GM19455 (cell line): ENCODE data around the gene SDK2.

Experiments
- ATAC-seq: cut with Tn5 transposase; IDR thresholded peaks from one replicate; pipeline ENCODE4 v1.9.1; 2021; ENCODE audit not compliant: unreplicated experiment

SDK2 gene

DNA sequence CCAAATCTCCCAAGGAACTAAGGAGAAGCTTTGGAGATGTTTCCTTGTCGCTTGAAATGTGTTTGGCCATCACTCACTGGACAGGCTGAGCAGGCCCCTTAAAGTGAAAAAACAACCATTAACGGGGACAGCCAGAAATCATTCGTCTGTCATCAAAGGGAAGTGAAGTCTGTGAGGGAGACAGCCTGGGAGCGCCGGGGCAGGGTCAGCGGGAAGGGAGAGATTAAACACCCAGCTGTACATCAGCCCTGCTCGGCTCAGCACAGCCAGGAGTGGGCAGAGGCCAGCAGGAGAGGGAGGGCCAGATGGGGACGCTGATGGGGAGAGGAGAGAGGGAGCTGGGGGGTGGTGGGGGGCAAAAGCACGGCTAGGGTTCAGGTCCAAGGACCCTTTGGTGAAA lies 105.1 kb downstream of the SDK2 start:
- no peak for ATAC-seq

DNA sequence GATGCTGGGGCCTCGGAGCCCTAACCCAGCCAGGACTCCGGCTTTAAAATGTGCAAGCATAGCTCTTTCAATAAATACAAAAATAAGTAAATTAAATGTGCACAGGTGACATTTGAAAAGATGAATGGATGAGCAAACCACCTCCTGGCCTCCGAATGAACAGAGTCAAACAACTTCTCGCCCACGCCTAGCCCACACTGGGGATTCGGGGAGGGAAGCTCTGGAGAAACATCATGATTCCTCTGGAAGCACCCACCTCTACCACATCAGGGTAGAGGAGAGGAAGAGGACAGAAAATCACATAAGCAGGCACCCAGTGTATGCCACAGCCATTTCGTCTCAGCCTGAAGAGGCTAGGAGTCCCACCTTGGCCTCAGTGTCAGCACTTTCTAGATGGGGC lies 105.8 kb downstream of the SDK2 start:
- no peak for ATAC-seq

DNA sequence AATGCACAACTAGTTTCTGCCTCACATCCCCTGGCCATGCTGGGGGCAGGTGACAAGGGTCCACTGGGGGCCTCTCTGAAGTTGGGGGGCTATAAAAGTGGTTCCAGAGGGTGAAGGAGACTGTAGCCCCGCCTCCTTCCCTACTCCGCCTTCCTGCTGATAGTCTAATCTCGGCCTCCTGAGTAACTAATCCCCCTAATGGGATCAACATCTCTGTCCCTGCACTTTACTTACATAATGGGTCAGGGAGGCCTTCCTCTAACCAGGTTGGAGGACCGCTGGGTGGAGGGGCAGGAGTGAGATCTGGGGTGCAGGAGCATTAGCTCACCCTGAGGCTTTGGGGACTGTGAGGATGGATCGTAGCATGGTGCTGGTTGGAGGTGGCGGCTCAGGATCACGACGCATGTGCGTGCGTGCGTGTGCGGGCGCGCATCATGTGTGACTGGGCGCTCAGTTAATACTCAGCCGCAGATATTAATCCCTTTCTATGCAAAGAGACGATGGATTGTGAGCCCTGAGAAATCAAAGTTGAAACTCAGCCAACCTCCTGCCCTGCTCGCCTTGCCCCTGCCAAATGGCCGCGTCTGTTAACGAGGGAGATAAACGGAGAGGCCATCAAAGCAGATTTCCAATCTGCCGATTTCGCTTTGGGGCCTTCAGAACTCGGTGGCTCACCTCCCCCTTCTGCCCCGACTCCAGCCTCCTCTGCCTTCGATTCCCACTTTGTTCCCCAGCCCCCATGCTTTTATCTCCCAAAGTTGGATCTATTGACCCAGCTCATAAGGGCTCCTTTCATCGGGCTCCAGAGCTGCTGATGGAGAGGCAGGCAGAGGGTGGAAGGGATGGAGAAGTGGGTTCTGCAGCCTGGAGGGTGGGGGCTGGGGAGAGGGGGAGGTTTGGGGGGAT lies 107.3 kb downstream of the SDK2 start:
- no peak for ATAC-seq

DNA sequence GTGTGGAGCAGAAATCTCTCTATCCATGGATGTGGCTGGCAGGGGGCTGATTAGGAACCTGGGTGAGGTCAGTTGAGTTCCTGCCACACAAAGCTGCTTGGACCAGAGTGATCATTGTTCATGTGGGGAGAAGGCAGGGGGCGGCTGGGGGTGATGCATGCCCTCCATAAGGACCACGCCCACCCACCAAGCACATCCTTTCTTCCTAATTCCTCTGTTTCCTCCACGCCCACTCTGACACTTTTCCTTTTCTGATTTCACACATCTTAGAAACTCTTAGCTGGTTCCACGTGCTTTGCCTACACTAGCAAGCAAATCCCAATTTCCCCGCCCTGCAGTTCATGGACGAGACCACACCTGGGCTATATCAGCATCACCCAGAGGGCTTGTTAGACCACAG lies 108.5 kb downstream of the SDK2 start:
- ATAC-seq, result no peak

DNA sequence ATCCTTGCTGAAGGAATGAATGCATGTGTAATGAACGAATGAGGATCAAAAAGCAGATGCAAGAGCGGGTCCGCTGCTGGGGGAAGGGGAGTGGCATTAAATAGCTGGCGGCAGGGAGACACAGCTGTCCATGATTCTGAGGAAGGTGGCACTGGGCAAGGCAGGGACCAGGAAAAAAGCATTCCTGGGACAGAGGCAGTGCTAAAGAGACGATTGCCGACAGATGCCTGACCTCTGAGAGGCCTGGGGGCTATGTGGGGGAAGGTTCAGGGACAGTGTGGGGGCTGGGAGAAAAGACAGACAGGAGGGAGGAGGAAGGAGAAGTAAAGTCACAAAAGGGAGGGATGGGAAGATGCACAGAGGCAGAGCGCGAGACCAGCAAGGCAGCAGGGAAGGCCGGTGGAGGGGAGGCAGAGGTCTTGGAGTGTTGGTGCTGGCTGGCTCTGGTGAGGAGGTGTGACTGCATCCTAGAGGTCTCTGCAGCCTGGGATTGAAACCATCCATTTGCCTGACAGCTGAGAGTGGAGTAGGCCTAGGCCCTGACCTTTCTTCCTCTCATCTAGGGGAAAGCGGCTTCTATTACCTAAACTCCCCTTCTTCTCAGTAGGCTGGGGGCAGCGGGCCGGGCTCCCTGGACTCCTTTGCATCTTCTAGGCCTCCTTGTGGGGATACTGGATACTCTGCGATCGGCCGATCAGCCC lies 109.9 kb downstream of the SDK2 start:
- no peak for ATAC-seq

DNA sequence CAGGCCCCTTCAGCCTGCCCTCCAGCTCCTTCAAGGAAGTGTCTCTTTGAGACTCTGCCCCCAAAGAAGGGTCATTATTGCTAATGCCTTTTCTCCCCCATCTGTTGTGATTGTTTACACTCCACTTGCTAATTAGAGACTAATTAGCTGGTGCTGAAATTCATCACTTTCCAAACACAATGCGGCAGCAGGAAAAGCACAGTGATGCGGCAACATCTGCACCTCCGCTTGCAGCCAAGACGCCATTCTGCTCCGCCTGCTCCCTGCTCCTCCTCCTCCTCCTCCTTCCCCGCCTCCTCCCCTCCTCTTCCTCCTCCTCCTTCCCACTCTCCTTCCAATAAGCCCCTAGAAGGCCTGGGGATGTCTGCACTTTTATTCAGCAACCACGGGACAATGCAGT lies 110.5 kb downstream of the SDK2 start:
- ATAC-seq, result no peak

DNA sequence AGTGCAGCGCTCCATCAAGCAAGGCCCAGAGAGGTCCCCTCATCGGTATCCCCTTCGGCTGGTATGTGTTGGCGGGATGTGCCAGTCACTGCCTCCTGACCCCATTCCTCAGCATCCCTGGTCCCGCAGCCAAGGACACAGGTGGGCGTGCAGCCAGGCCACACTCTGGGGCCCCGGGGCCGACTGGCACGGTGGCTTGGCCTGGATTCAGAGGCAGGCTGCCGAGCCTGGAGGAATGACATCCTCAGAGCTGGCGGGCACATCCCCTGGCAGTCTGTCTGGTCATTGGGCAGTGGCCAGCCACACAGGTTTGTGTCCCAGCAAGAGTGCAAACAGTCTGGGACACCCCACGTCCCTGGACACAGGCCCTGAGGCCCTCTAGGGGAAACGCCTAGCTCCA lies 111.1 kb downstream of the SDK2 start:
- no peak for ATAC-seq

DNA sequence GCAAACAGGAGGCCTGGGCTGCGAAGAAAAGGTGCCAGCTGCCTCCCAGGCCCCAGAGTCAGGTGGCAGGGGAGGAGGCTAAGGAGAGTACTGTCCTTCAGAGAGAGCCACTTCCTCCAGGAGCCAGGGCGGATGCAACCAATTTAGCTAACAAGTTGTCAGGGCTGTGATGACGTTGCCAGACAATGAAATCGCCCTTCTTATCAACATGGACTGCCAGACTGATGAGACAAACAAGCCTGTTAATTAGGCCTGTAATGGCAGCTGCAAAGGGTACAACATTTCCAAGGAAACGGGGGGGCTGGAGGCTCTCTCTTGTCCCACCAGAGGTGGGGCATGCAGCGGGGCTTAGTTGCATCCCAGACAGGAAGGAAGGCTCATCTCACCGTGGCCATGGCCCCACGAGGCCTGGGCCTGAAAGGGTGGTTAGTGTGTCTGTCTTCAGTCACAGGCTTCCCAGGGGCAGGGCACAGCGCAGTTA lies 111.8 kb downstream of the SDK2 start:
- no peak for ATAC-seq

DNA sequence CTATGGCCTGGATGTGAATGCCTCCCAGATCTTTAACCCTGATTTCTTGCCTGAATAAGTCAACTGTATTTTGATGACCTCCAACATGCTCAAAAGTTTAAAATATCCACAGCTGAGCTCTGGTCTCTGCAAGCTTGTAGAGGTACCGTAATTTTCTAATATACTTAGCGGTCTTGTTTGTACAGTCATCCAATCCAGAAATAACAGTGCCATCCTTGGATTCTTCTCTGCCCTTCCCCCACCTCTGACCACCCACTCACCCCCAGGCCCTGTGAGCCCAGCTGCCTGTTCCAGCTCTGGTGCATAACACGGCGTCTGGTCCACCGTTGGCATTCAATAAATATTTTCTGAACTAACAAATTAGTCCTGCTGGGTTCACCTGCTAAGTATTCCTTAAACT lies 113.1 kb downstream of the SDK2 start:
- no peak for ATAC-seq

DNA sequence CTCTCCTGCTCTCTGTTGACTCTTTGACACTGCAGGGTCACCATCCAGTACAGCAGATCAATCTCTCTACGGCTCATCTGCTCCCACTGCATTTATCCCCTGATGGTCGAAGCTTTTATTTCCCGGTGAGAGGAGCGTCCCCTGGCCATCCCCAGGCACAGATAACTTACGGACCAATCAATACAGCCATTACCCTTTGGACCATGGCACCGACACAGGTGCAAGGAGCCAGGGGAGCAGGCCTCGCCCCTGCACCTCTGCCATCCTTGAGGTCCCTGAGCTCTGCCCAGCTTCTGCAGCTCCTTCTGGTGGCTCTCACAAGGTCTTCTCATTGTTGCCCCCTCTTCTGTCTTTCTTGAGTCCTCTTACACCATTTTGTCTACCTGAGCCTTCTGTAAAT lies 115.6 kb downstream of the SDK2 start:
- ATAC-seq, result no peak

DNA sequence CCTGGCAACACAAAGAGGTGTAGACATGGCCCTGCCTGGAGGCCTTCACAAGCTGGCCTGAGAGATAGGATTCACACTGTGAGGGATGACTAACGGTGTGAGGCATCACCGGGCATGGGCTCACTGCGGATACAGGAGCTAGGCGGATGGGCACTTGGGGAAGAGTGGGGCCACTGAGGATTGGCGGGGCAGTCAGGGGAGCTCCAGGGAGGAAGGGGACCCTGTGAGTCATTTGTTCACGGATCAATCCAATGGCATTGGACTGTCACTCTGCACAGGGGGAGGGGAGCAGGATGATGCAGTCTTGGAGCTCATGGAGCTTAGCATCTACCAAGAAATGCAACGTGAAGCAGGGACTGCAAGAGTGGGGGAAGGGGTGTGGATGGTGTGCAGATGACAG lies 117.3 kb downstream of the SDK2 start:
- no peak for ATAC-seq

DNA sequence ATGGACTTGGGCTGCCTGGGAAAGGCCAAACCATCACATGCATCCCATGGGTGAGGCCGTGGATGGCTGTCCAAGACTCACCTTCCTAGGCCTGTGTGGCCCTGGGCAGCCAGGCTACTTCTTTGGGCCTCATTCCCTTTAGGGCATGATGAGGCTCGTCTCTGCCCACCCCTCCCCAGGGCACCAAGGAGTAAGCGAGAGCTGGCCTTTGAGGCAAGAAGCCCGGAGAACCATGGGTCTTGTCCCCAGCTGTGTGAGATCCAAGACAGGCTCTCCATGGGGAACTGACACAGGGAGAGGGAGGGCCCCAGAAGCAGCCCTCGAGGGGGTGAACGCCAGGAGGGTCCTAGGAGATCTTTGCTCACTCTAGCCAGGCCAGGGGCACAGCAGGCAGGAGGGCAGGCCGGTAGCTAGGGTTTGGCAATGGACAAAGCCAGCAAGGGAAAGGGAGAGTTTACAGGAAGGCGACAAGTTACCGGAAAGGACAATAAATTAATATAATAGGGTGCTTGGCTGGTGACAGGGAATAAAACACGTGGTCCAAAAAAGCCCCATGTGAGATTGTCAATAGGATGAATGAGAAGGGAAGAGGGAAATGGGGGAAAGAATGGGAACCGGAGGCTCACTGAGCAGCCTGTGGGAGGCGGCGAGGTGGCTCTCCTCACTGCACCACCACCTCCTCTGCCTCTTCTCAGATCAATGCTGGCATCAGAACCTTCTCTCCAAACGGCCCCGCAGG lies 119.1 kb downstream of the SDK2 start:
- ATAC-seq, result no peak

DNA sequence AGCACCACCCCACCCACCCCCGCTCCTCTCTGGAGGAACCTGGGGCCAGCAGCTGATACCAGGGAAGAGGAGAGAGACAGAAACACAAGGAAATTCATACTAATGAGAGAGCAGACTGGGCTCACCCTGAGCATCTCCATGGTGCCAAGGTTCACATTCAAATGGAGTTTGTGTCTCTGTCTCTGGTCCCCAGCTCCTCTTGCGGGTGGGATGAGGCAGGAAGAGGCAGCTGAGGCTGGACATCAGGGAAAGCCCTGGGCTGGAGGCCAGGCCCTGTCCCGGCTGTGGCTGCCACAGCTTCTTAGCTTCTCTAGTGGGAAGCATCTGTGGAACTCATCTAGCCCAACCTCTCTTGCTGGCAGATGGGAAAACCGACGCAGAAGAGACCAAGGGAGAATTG lies 121.5 kb downstream of the SDK2 start:
- ATAC-seq, result no peak

DNA sequence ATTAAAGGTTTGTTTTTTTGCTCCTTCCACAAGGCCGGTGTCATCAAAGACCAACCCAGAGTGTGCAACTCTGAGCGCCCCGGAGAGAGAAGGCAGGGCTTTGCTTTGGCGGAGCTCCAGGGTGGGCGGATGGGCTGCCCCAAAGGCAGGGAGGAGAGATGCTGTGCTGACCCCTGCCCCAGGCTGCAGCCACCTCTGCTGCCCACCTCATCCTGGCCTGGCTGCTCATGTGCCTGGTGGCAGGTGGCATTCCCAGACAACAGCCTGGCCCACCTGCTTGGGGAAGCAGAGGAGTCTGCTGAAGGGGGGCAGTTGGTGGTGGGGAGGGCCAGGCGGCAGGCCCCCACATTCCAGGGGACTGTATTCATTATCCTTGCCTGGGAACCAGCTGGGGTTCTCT lies 122.1 kb downstream of the SDK2 start:
- no peak for ATAC-seq

DNA sequence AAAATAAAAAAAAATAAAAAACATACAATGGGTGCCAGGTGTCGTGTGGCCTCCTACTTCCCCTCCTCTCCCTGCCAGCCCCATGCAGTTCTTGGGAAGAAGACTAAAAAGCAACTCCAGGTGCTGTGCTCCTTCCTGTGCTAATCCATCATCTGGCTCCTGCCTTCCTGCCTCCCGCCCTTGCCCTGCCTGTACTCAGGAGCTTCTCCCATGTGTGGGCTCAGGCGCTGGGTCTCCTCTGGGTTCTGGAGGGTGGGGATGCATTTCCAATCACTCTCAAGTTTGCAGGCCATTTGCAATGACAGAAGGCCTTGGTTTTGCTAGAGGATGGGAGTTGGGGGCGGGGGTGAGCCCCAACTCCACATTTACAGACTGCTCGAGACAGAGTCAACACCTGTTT lies 122.9 kb downstream of the SDK2 start:
- ATAC-seq, result no peak

DNA sequence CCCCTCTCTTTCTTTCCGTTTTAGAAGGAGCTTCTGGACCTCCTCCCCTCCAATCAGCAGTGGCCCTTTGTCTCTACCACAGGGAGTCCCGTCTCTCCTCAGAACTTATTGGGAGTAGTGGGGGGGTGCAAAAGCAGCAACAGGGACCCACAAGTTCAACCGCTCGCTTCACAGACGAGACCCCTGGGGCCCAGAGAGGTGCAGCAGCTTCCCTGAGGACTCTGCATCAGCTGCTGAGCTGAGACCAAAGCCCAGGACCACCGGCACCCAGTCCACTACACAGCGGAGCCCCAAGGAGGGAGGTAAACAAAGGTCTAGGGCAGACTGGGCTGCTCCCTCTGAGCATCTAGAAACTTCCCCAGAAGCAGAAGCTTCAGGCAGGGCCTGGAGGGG lies 123.9 kb downstream of the SDK2 start:
- no peak for ATAC-seq

DNA sequence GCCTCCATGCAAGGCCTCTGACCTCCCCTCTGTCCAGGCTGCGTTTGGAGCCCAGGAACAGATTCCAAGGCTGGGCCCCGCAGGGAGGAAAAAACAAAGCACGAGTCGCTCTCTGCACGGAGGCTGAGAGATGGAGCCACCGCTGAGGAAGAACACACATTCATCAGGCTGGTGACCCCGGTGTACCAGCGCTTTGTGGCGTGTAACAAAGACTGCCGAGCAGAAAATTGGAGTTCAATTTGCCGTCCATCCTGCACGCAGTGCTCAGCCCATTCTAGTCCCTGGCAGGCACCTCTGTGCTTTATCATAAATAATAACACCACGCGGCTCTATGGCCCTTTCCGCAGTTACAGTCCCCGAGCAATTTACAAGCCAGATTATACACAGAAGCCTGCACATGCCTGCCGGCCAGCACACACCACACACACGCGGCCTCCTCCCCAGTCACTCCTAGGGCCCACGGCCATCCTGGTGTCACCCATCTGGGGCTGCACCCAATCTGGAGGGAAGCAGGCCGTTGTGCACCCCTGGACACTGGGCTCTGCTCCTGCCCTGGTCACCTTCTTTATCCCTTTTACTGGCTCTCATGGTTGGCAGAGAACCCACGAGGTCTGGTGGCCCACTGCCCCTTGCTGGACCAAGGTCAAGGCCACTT lies 124.4 kb downstream of the SDK2 start:
- no peak for ATAC-seq

DNA sequence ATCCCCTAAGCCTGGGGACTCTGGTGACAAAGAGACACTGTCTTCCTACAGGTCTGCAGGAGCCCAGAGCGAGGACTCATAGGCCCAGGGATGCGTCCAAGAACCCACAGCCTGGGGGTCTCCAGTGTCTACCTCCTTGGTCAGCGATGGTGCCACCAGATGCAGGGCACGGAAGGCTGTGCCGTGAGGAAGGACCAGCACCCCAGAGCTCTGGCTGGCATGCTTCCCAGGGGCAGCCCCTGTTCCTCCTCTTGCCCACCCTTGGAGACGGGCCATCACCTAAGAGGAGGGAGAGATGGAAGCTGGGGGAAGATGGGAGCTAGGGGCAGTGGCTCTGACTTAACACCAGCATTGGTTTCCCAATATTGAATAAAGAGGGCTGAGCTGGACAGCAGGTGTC lies 125.2 kb downstream of the SDK2 start:
- no peak for ATAC-seq

DNA sequence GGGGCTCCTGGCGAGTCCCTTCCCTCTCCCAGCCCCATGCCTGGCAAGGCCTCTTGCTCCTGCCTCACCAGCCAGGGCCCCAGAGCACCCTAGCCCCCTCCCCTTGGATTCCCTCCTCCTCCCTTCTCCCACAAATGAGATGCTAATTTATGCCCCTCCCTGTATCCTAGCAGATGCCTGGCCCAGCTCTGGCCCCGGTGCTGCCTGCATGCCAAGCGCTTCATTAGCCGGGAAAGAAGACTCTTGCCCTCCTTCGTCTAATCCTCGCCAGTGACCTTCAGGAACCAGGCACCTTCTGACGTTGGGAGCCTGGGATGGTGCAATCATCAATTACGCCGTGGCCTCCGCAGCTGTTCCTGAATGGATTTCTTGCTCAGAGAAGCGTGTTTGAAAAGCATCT lies 127.8 kb downstream of the SDK2 start:
- ATAC-seq, result no peak

DNA sequence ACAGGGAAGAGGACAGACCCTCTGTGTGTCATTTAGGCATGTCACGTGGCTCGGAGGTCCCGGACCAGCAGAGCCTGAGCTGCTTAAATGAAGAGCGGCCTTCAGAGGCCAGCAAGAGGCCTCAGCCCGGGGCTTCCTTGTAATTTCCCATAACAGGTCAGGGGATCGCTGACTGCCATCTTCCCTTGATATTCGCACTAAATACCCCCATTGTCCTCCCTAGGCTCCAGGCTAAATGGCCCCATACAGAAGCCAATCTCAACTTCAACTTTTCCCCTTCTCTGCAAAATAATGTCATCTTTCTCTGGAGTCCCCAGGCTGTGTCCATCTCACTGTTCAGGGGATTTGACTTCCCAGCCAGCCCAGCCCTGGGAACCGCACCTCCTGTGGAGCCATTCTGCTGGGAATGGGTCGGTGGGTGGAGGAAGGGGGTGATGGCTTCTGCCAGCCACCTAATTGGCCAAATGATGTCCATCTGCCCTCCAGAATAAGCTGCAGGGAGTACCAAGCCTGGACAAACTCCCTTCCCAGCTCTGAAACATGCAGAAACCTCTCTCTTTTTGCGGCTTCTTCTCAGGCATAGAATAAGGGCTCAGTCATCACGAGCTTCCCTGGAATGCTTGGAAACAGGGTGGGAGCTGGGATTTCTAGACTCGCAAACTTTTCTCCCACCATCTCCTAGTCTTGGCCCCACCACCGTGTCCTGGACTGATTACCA lies 129.9 kb downstream of the SDK2 start:
- no peak for ATAC-seq

DNA sequence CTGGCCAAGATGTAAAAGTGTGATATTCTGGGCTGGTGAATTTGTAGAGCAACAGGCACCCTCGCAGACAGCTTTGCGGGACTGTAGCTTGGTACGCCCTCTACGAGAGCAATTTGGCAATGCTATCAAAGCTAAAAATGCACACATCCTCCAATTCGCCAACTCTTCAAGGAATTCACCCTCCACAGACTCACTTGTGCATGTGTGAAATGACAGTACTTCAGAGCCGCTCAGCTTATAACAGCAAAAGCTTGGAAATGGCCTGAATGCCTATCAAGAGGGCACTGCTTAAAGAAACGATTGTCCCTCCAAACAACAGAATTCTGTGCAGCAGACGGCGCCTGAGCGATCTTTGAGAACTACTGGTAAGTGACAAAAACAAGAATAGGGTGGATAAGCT lies 130.8 kb downstream of the SDK2 start:
- ATAC-seq, result no peak
